T1000 (cell line): ENCODE data around the gene DSC2.
"Not testable (repeated sequence)": the region's sequence is repeated elsewhere in the genome, so short reads cannot be mapped to it uniquely, and the experiment has no call there.

Experiments used
- DNase-seq: peaks from one replicate; lab custom pipeline; 2025; ENCODE audit warnings: mixed read lengths; lab: John Stamatoyannopoulos, UW

Gene DSC2

DNA sequence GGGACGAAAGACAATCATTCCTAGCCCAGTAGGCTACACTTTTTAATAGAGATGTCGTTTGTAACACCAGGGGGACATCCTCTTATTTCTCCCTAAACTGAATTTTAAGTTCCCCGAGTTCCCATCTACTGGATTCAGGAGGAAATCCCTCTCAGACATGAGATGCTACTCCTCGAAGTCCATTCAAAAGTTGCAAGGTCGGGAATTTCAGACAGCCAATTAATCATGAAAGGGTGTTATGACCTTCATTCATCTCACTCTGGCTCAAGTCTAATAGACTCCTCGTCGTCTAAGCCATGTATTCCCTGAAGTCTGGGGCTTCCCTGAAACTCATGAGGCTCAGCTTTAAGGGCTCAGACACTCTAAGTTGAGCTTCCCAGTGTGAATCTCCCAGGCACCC lies 58.5 kb downstream of the DSC2 start:
- DNase-seq: no peak

GRCh38 chr18:31042406-31043181 lies 59.6 kb downstream of the DSC2 start, which contains the start of gene DSC3:
DSC3 (minus strand) TSS chr18:31042742; CDS start chr18:31042660, 82 bp downstream.
- peak; percentile 31 for DNase-seq

GRCh38 chr18:31042084-31042405 lies 60.2 kb downstream of the DSC2 start:
- DNase-seq: no peak

- DNase-seq: no peak
These were observed 60.7 kb downstream of the DSC2 start for GRCh38 chr18:31041271-31042083.

GRCh38 chr18:31040686-31041270 lies 61.4 kb downstream of the DSC2 start:
- no peak for DNase-seq

DNA sequence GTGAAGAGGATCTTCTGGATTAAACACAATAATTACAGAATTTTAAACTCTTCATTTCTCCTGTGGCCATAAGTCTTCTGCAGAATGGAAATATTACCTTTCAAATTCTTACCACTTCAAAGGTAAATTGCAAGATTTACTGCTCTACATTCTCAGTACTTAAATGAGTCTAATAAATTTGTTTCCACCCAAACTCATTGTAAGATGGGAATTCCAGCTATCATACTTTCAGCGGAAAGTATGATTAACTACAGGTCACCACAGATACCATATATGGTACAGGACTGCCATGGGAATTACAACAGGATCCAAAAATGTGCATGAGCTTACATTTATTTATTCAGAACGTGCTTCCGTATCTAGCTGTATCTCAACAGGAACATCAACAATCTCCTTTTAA lies 62.8 kb downstream of the DSC2 start:
- DNase-seq: no peak

GRCh38 chr18:31037686-31038085 lies 64.5 kb downstream of the DSC2 start:
- DNase-seq: not testable (repeated sequence)

DNA sequence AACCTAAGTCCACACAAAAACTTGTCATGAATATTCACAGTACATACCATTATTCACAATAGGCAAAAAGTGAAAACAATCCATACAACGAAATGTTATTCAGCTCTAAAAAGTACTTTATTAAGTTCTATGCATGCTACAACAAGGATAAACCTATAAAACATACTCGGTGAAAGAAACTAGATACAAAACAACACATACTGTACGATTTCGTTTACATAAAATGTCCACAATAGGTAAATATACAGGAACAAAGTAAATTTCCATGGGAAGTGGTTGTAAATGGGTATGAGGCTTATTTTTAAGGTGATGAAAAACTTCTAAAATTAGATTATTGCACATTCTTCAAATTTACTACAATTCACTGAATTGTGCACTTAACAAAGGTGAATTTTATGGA lies 67.7 kb downstream of the DSC2 start:
- DNase-seq: no peak

GRCh38 chr18:31030574-31031278 lies 71.5 kb downstream of the DSC2 start:
- no peak for DNase-seq

- DNase-seq: no peak
These were observed 86.3 kb downstream of the DSC2 start for GRCh38 chr18:31015715-31016434.

- not testable (repeated sequence) for DNase-seq
These were observed 90.8 kb downstream of the DSC2 start for GRCh38 chr18:31011455-31011854.

GRCh38 chr18:31010601-31011000 lies 91.6 kb downstream of the DSC2 start:
- no peak for DNase-seq
